ENCODE measurements around the gene SLC10A7. TPM values are rescaled to one million over a fixed set of nuclear protein-coding genes. Genes with fewer than 3 reads are reported as not detected.

Gene SLC10A7
- total and polyA plus RNA-seq, 9 of the 15 experiments (the other 6 are each of a cell fraction or from before 2014, with no cell fraction given), result 6.4 to 22.8 (median 16.1) TPM

- peak in 1 of 4 experiments; percentile 14 for DNase-seq (ENCODE audit: extremely low read depth in 1 of 4, low spot score in 3 of 4)
- ATAC-seq, result no peak
- no peaks in the 10 kb centered on the region for H4K20me1 ChIP-seq (replicated peaks; ENCODE audit: control insufficient read depth, insufficient read depth, low read length)
- intact Hi-C loops (cut with micrococcal nuclease) (loop anchor here (5.0 kb wide), 1 partner anchor 453 kb away; no protein-coding TSS in a partner anchor), in situ Hi-C loops (cut with MboI) (no loop called here)
- H3K4me3 ChIP-seq, result no peak overlapping the region
- POLR2A ChIA-PET, result no interaction called here
- no peak for FAIRE-seq
- H3K36me3 ChIP-seq (ENCODE audit: control insufficient read depth, insufficient read depth, low read length), result no peaks in the 10 kb centered on the region
- no TSS peak for BruUV-seq (replicated peaks)
- TF ChIP-seq NFXL1 (CRISPR knock-in tag; IDR thresholded peaks at IDR 0.05), result no peak
- TF ChIP-seq HOXB6 (CRISPR knock-in tag; IDR thresholded peaks at IDR 0.05; ENCODE audit: borderline replicate concordance), result no peak
- TF ChIP-seq, protein P1, sequence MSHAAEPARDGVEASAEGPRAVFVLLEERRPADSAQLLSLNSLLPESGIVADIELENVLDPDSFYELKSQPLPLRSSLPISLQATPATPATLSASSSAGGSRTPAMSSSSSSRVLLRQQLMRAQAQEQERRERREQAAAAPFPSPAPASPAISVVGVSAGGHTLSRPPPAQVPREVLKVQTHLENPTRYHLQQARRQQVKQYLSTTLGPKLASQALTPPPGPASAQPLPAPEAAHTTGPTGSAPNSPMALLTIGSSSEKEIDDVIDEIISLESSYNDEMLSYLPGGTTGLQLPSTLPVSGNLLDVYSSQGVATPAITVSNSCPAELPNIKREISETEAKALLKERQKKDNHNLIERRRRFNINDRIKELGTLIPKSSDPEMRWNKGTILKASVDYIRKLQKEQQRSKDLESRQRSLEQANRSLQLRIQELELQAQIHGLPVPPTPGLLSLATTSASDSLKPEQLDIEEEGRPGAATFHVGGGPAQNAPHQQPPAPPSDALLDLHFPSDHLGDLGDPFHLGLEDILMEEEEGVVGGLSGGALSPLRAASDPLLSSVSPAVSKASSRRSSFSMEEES (CRISPR knock-in tag; IDR thresholded peaks at IDR 0.05), result peak; percentile 75
- H3K79me2 ChIP-seq (ENCODE audit: control insufficient read depth, insufficient read depth, low read length), result no peaks in the 10 kb centered on the region
- no peak overlapping the region for H3K9ac ChIP-seq (ENCODE audit: insufficient read depth in 1 of 2, low read depth in 2 of 2, low read length in 2 of 2)
- CTCF ChIA-PET (ENCODE audit: low intra/inter-chr PET ratio), result no interaction called here
- no peaks in the 10 kb centered on the region for H3K27me3 ChIP-seq (ENCODE audit: control insufficient read depth in 2 of 2, insufficient read depth in 2 of 2, low read length in 2 of 2)
- H3K9me1 ChIP-seq (ENCODE audit: control insufficient read depth, insufficient read depth, low read length), result no peaks in the 10 kb centered on the region
- no peak overlapping the region for H2AFZ ChIP-seq (ENCODE audit: low read depth, low read length)
- no peak overlapping the region for H3K4me2 ChIP-seq (ENCODE audit: insufficient read depth, low read length)
- H3K4me1 ChIP-seq (replicated peaks in 1 of 2; ENCODE audit: control insufficient read depth in 2 of 2, insufficient read depth in 2 of 2, low read length in 2 of 2), result peaks cover 0 to 5% of the 10 kb centered on the region in 2 experiments; a peak in 2 of 5 replicates
- H3K9me3 ChIP-seq (replicated peaks; ENCODE audit: control insufficient read depth, insufficient read depth, low read depth, low read length), result no peaks in the 10 kb centered on the region
- no peak overlapping the region for H3K27ac ChIP-seq (ENCODE audit: extremely low read depth, low read depth, low read length)
Measured at GRCh38 chr4:146275370-146275769, 246.4 kb downstream of the SLC10A7 start.

- Histone ChIP-seq H2AFZ (ENCODE audit: low read depth, low read length) (no peak overlapping the region), H3K4me3 (no peak overlapping the region), H3K27ac (ENCODE audit: extremely low read depth, low read depth, low read length) (no peak overlapping the region), H3K9me3 (replicated peaks; ENCODE audit: control insufficient read depth, insufficient read depth, low read depth, low read length) (no peaks in the 10 kb centered on the region), H3K36me3 (ENCODE audit: control insufficient read depth, insufficient read depth, low read length) (no peaks in the 10 kb centered on the region), H3K79me2 (ENCODE audit: control insufficient read depth, insufficient read depth, low read length) (no peaks in the 10 kb centered on the region), H3K9ac (ENCODE audit: insufficient read depth in 1 of 2, low read depth in 2 of 2, low read length in 2 of 2) (no peak overlapping the region), H4K20me1 (replicated peaks; ENCODE audit: control insufficient read depth, insufficient read depth, low read length) (no peaks in the 10 kb centered on the region), H3K9me1 (ENCODE audit: control insufficient read depth, insufficient read depth, low read length) (no peaks in the 10 kb centered on the region), H3K27me3 (ENCODE audit: control insufficient read depth in 2 of 2, insufficient read depth in 2 of 2, low read length in 2 of 2) (no peaks in the 10 kb centered on the region), H3K4me1 (replicated peaks in 1 of 2; ENCODE audit: control insufficient read depth in 2 of 2, insufficient read depth in 2 of 2, low read length in 2 of 2) (peaks cover 0 to 5% of the 10 kb centered on the region in 2 experiments; a peak in 2 of 5 replicates), H3K4me2 (ENCODE audit: insufficient read depth, low read length) (no peak overlapping the region)
- ATAC-seq (no peak), FAIRE-seq (no peak), DNase-seq (ENCODE audit: extremely low read depth in 1 of 4, low spot score in 3 of 4) (no peak)
- ChIA-PET POLR2A (interaction anchor here (0.6 kb wide), 1 partner anchor 373 kb away, joined by 4 read pairs; no protein-coding TSS in a partner anchor), CTCF (ENCODE audit: low intra/inter-chr PET ratio) (no interaction called here)
- 84% methylated on average over 1 of the region's 1 CpG for WGBS (ENCODE audit: insufficient coverage, low coverage, missing lambda C conversion rate)
- BruUV-seq (replicated peaks), result no TSS peak
- intact Hi-C loops (cut with micrococcal nuclease) (loop anchor here (5.0 kb wide), 1 partner anchor 452 kb away; no protein-coding TSS in a partner anchor), in situ Hi-C loops (cut with MboI) (no loop called here)
- TF ChIP-seq, protein P2, sequence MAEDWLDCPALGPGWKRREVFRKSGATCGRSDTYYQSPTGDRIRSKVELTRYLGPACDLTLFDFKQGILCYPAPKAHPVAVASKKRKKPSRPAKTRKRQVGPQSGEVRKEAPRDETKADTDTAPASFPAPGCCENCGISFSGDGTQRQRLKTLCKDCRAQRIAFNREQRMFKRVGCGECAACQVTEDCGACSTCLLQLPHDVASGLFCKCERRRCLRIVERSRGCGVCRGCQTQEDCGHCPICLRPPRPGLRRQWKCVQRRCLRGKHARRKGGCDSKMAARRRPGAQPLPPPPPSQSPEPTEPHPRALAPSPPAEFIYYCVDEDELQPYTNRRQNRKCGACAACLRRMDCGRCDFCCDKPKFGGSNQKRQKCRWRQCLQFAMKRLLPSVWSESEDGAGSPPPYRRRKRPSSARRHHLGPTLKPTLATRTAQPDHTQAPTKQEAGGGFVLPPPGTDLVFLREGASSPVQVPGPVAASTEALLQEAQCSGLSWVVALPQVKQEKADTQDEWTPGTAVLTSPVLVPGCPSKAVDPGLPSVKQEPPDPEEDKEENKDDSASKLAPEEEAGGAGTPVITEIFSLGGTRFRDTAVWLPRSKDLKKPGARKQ (CRISPR knock-in tag; IDR thresholded peaks at IDR 0.05), result no peak
- TF ChIP-seq JUNB (CRISPR knock-in tag; conservative IDR thresholded peaks at IDR 0.05) (no peak), NONO (IDR thresholded peaks at IDR 0.05; ENCODE audit: low read depth in 2 of 2, low read length in 1 of 2) (no peak), KDM4B (IDR thresholded peaks at IDR 0.05; ENCODE audit: borderline replicate concordance in 2 of 2, low read depth in 1 of 2) (no peak)
- TF ChIP-seq, protein P3, sequence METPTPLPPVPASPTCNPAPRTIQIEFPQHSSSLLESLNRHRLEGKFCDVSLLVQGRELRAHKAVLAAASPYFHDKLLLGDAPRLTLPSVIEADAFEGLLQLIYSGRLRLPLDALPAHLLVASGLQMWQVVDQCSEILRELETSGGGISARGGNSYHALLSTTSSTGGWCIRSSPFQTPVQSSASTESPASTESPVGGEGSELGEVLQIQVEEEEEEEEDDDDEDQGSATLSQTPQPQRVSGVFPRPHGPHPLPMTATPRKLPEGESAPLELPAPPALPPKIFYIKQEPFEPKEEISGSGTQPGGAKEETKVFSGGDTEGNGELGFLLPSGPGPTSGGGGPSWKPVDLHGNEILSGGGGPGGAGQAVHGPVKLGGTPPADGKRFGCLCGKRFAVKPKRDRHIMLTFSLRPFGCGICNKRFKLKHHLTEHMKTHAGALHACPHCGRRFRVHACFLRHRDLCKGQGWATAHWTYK (CRISPR knock-in tag; IDR thresholded peaks at IDR 0.05), result no peak
Measured at GRCh38 chr4:146274774-146275173, 247.0 kb downstream of the SLC10A7 start.

All from K562 (cell line).